Caki2 (cell line): ENCODE measurements around the gene SMCP. TPM values are rescaled to one million over a fixed set of nuclear protein-coding genes. Genes with fewer than 3 reads are reported as not detected.
A peak's percentile ranks its signal among the peaks of the same experiment; 100 is the strongest.

Experiments
- DNase-seq: peaks from one replicate; pipeline ENCODE4 v3.0.0-alpha.2; 2015; ENCODE audit warnings: low read depth
- in situ Hi-C: cut with HindIII; loops from 2 replicates; pipeline ENCODE4 v1.10.0; 2016; ENCODE audit warnings: low sequenced_read_pairs, low pct_unique_long_range_greater_than_20kb, mixed read lengths
- total RNA-seq: library from RNA; depleted of rRNA; stranded (reverse); fragments of >200 nt; shearing (Covaris generic); gene quantifications from 2 replicates; pipeline ENCODE4 v1.2.3, GENCODE V29; 2014; ENCODE audit warnings: low replicate concordance; rRNA removed

SMCP gene
- not detected in 2 replicates for total RNA-seq

GRCh38 chr1:152878042-152878441 lies at the start of gene SMCP:
TSS of gene SMCP (plus strand) at chr1:152878322. CDS start at chr1:152884423, 6,101 bp downstream.
- in situ Hi-C loops: no loop called here
- DNase-seq: no peak

GRCh38 chr1:152836870-152837269 lies 41.3 kb upstream of the SMCP start:
- no peak for DNase-seq
- in situ Hi-C loops: no loop called here

GRCh38 chr1:152842556-152842955 lies 35.6 kb upstream of the SMCP start, which contains the start of gene LCE6A:
TSS of gene LCE6A (plus strand) at chr1:152842856. CDS start at chr1:152843521, 665 bp downstream.
- no peak for DNase-seq
- in situ Hi-C loops: no loop called here

- in situ Hi-C loops: no loop called here
- no peak for DNase-seq
Observed at GRCh38 chr1:152855661-152856060, 22.5 kb upstream of the SMCP start.

- in situ Hi-C loops: no loop called here
- DNase-seq: no peak
Observed at GRCh38 chr1:152858062-152858461, 20.1 kb upstream of the SMCP start.

- in situ Hi-C loops: no loop called here
Observed at GRCh38 chr1:152859696-152860095, 18.4 kb upstream of the SMCP start, which contains the start of gene LCE7A. TSS of gene LCE7A (plus strand) at chr1:152859996. CDS start at chr1:152860698, 702 bp downstream.

GRCh38 chr1:152860129-152860528 lies 18.0 kb upstream of the SMCP start:
- DNase-seq: no peak
- in situ Hi-C loops: no loop called here

More at GRCh38 chr1:152859696-152860095, 18.4 kb upstream of the SMCP start, which contains the start of gene LCE7A:
- no peak for DNase-seq

- in situ Hi-C loops: no loop called here
- no peak for DNase-seq
Observed at GRCh38 chr1:152861374-152861773, 16.7 kb upstream of the SMCP start.

GRCh38 chr1:152864443-152864842 lies 13.7 kb upstream of the SMCP start:
- no peak for DNase-seq
- in situ Hi-C loops: no loop called here

- in situ Hi-C loops: no loop called here
- DNase-seq: no peak
Observed at GRCh38 chr1:152866321-152866720, 11.8 kb upstream of the SMCP start.

GRCh38 chr1:152869808-152870419 lies 8.2 kb upstream of the SMCP start:
- DNase-seq: peak; percentile 30
- in situ Hi-C loops: no loop called here

GRCh38 chr1:152870831-152871730 lies 7.0 kb upstream of the SMCP start:
- peak; percentile 19 for DNase-seq
- in situ Hi-C loops: no loop called here

- no peak for DNase-seq
- in situ Hi-C loops: no loop called here
Observed at GRCh38 chr1:152871731-152872126, 6.4 kb upstream of the SMCP start.

GRCh38 chr1:152873495-152873894 lies 4.6 kb upstream of the SMCP start:
- no peak for DNase-seq
- in situ Hi-C loops: no loop called here

GRCh38 chr1:152876827-152877226 lies 1.3 kb upstream of the SMCP start:
- in situ Hi-C loops: no loop called here
- no peak for DNase-seq

- in situ Hi-C loops: no loop called here
Observed at GRCh38 chr1:152879559-152880198, 1.6 kb downstream of the SMCP start.

GRCh38 chr1:152880316-152880715 lies 2.2 kb downstream of the SMCP start:
- in situ Hi-C loops: no loop called here
- no peak for DNase-seq

More at GRCh38 chr1:152879559-152880198, 1.6 kb downstream of the SMCP start:
- DNase-seq: no peak

GRCh38 chr1:152880907-152881306 lies 2.8 kb downstream of the SMCP start:
- in situ Hi-C loops: no loop called here
- no peak for DNase-seq

- DNase-seq: no peak
- in situ Hi-C loops: no loop called here
Observed at GRCh38 chr1:152884085-152884484, 6.0 kb downstream of the SMCP start.
